Measurements from ENCODE around the gene MAL. TPM values are rescaled to one million over a fixed set of nuclear protein-coding genes. Genes with fewer than 3 reads are reported as not detected.

MAL gene
- total RNA-seq, 1 donor from 2014 or later: 9.6 TPM

DNA sequence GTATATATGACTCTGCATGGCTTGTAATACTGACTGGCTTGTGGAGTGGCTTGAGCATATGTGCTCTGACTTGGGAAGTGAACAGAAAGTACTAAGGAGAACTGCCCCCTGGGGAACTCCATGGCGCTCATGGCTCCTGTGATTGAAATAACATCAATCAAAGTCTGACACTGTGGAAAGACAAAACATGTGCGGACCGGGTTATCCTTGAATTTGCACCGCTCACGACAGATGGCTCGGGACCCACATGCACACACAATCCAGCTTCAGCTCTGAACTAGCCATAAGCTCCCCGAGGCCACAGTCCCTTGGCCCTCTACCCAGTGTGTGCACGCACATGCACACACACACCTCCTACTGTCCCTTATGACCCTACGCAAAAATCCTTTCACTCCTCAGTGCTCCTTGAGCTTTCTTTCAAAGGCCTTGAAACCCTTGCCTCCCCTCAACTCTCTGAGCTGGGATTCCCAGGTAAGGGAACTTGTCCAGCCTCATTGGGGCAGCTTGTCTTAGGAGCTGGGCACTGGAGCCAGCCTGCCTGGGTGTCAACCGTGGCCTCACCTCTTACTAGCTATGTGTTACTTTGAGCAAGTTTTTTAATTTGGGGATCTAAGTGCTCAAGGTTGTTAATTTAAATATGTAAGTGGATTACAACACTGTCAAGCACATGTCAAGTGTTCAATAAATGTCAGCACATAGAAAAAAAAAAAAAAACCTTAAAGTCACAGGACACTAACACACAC lies 52.5 kb downstream of the MAL start:
- no peak overlapping the region for H3K4me3 ChIP-seq (ENCODE audit: low read depth, low read length)
- H3K36me3 ChIP-seq (ENCODE audit: control insufficient read depth, insufficient read depth, low read length): no peaks in the 10 kb centered on the region
- DNase-seq (ENCODE audit: low read depth): no peak
- H3K27me3 ChIP-seq (ENCODE audit: control insufficient read depth, insufficient read depth, low read length): peaks cover 24% of the 10 kb centered on the region
- no peak for TF ChIP-seq CTCF (IDR thresholded peaks at IDR 0.05; ENCODE audit: insufficient read depth, low read length, poor library complexity, severe bottlenecking)

- DNase-seq (ENCODE audit: low read depth): no peak
- no peaks in the 10 kb centered on the region for H3K36me3 ChIP-seq (ENCODE audit: control insufficient read depth, insufficient read depth, low read length)
- peaks cover 24% of the 10 kb centered on the region for H3K27me3 ChIP-seq (ENCODE audit: control insufficient read depth, insufficient read depth, low read length)
- H3K4me3 ChIP-seq (ENCODE audit: low read depth, low read length): no peak overlapping the region
- TF ChIP-seq CTCF (IDR thresholded peaks at IDR 0.05; ENCODE audit: insufficient read depth, low read length, poor library complexity, severe bottlenecking): no peak
Measured at GRCh38 chr2:95079199-95079683, 53.7 kb downstream of the MAL start.

DNA sequence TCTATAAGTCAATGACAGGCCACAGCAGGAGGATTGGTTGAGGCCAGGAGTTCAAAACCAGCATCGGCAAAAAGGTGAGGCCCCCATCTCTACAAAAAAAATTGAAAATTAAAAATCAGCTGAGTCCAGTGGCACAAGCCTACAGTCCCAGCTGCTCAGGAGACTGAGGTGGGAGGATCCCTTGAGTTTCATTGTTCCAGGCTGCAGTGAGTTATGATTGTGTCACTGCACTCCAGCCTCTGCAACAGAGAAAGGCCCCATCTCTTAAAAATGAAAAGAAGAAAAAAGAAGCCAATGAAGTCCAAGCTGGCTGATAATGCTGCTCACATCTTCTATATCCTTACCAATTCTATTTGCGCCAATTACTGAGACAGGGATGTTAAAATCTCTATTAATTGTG lies 57.0 kb downstream of the MAL start:
- H3K4me3 ChIP-seq (ENCODE audit: low read depth, low read length): no peak overlapping the region
- peaks cover 1% of the 10 kb centered on the region for H3K36me3 ChIP-seq (ENCODE audit: control insufficient read depth, insufficient read depth, low read length)
- TF ChIP-seq CTCF (IDR thresholded peaks at IDR 0.05; ENCODE audit: insufficient read depth, low read length, poor library complexity, severe bottlenecking): no peak
- H3K27me3 ChIP-seq (ENCODE audit: control insufficient read depth, insufficient read depth, low read length): peaks cover 6% of the 10 kb centered on the region
- no peak for DNase-seq (ENCODE audit: low read depth)

GRCh38 chr2:95086017-95086416 lies 60.5 kb downstream of the MAL start:
- TF ChIP-seq CTCF (IDR thresholded peaks at IDR 0.05; ENCODE audit: insufficient read depth, low read length, poor library complexity, severe bottlenecking): no peak
- Histone ChIP-seq H3K36me3 (ENCODE audit: control insufficient read depth, insufficient read depth, low read length) (peaks cover 1% of the 10 kb centered on the region), H3K27me3 (ENCODE audit: control insufficient read depth, insufficient read depth, low read length) (no peaks in the 10 kb centered on the region), H3K4me3 (ENCODE audit: low read depth, low read length) (no peak overlapping the region)
- no peak for DNase-seq (ENCODE audit: low read depth)

DNA sequence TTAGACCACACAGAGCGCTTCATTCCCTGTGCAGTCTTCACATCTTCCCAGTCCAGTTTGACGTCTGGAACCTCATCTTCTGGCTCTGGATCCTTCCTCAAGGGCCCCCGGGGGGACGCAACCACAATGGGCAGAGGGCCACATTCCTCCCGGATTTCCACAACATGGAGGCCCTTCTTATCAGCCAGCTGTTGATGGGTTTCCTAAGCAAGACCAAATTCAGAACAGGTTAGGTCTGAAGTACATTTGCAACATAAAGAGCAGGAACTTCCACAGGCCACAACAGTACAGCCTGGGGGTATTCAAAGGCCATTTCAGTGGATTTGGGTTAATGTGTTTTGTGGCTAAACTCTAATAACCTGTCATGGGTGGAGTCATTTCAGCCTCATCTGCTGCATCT lies 61.9 kb downstream of the MAL start:
- DNase-seq (ENCODE audit: low read depth): no peak
- no peaks in the 10 kb centered on the region for H3K27me3 ChIP-seq (ENCODE audit: control insufficient read depth, insufficient read depth, low read length)
- no peak for TF ChIP-seq CTCF (IDR thresholded peaks at IDR 0.05; ENCODE audit: insufficient read depth, low read length, poor library complexity, severe bottlenecking)
- peaks cover 3% of the 10 kb centered on the region for H3K36me3 ChIP-seq (ENCODE audit: control insufficient read depth, insufficient read depth, low read length)
- no peak overlapping the region for H3K4me3 ChIP-seq (ENCODE audit: low read depth, low read length)

Measured in kidney epithelial cell (primary cell).